GM13976 (cell line): ENCODE results near the gene MLF1.

ENCODE experiments used
- DNase-seq: peaks from one replicate; pipeline ENCODE4 v3.0.0; 2012; ENCODE audit warnings: low spot score
- in situ Hi-C: fragments of 300-500 bp; cut with MboI; formaldehyde crosslinking; loops from one replicate; pipeline ENCODE4 v1.12.0; 2022; ENCODE audit warnings: low sequenced_read_pairs, mixed read lengths, inconsistent platforms; ENCODE audit not compliant: unreplicated experiment
- TF ChIP-seq, protein P1 (sequence below): IDR thresholded peaks from 2 replicates; pipeline ENCODE4 v1.5.1; 2012; ENCODE audit warnings: borderline replicate concordance, mild to moderate bottlenecking; ENCODE audit not compliant: insufficient read depth; ENCODE audit errors: extremely low read depth, missing control alignments, control extremely low read depth

MLF1 gene

DNA sequence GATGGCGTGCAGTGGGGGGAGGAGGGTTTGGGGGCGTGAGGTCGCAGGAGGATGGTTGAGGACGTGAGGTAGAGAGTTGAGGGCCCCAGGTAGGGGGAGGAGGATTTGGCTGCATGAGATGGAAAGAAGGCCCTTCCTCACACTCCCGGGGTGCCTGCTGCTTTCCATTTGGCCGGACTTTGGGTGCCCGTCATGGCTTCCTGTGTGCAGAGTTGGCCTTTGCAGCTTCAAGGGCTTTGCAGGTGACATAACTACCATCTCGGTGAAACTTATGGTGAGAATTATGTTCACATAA is 1.7 kb downstream of the MLF1 start:
- no peak for DNase-seq

DNA sequence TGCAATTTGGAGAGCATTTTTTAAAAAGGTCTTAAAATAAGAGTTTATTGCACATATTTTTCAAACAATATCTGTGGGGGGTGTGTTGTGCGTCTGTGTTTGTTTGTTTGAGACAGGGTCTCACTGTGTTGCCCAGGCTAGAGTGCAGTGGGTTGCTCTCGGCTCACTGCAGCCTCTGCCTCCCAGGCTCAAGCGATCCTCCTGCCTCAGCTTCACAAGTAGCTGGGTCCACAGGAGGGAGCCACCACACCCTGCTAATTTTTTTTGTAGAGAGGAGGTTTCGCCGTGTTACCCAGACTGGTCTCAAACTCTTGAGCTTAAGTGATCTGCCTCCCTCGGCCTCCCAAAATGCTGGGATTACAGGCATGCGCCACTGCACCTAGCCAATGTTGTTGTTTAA is 2.7 kb downstream of the MLF1 start:
- no peak for DNase-seq
- in situ Hi-C loops: no loop called here
- TF ChIP-seq, protein P1, sequence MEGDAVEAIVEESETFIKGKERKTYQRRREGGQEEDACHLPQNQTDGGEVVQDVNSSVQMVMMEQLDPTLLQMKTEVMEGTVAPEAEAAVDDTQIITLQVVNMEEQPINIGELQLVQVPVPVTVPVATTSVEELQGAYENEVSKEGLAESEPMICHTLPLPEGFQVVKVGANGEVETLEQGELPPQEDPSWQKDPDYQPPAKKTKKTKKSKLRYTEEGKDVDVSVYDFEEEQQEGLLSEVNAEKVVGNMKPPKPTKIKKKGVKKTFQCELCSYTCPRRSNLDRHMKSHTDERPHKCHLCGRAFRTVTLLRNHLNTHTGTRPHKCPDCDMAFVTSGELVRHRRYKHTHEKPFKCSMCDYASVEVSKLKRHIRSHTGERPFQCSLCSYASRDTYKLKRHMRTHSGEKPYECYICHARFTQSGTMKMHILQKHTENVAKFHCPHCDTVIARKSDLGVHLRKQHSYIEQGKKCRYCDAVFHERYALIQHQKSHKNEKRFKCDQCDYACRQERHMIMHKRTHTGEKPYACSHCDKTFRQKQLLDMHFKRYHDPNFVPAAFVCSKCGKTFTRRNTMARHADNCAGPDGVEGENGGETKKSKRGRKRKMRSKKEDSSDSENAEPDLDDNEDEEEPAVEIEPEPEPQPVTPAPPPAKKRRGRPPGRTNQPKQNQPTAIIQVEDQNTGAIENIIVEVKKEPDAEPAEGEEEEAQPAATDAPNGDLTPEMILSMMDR: no peak

More for the DNA sequence above, 1.7 kb downstream of the MLF1 start:
- in situ Hi-C loops: no loop called here
- TF ChIP-seq, protein P1: no peak

DNA sequence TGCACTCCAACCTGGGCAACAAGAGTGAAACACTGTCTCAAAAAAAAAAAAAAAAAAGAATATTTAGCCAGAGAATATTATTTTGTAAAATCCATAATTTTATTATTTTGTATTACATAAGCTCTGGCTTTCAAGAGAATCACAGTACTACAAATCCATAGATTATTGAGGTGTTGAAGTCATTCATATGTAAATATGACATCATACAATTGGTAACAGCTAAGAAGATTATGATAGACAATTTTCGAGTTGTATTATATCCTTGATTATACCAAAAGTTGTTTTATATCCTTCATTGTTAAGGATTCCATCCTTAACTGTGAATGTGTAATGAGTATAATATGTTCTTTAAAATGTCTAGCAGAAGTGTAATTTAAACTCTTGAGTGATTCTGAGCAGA is 3.7 kb downstream of the MLF1 start:
- in situ Hi-C loops: no loop called here
- TF ChIP-seq, protein P1: no peak
- DNase-seq: no peak

DNA sequence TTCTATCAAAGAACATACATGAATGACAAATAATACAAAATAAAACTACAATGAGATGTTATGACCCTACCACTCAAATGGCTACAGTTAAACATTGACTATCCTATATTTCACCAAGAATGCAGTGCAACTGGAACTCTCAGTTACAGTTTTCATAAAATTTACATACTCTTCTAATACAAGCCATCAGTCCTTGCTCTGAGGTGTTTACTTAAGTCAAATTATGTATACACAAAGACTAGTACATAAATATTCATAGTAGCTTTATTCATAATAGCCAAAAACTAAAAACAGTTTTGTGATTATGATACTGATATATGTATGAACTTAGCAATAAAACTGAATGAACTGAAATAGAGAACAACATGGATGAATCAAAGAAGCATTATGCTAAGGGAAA is 19.2 kb downstream of the MLF1 start:
- in situ Hi-C loops: no loop called here
- TF ChIP-seq, protein P1: no peak
- no peak for DNase-seq

DNA sequence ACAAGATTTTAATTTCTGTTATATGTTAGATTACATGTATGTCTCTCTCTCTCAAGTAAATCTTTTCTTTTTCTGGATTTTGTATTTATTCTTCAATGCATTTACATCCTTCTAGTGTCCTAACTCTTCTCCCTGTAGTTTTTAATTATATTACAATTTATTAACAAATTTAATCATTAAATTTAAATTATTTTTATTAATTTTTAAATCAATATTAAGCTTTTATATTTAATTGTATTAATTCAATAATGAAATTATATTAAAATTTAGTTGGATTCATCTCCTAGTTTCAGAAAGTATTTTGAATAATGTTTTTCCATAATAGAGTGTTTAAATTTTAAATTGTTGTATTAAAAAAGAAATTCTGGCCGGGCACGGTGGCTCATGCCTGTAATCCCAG is 29.8 kb downstream of the MLF1 start:
- in situ Hi-C loops: no loop called here
- DNase-seq: no peak
- TF ChIP-seq, protein P1: no peak

DNA sequence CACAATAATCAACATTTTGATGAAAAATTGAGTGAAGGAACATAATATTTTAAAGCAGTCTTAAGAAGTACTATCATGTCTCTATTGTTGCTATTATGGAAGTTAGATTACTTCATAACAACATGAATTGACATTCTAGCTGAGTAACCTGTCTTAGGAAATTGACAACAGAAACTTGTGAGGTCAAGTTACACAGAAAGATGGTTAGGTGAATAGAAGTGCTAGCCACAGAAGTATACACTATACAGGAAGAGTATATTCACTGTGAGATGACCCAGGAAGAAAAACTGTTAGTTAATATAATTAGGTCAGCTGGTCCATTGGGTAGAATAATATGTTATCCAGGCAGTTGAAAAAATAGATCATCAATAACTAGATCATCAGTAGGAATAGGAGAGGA is 31.2 kb downstream of the MLF1 start:
- in situ Hi-C loops: no loop called here
- DNase-seq: no peak
- TF ChIP-seq, protein P1: no peak

DNA sequence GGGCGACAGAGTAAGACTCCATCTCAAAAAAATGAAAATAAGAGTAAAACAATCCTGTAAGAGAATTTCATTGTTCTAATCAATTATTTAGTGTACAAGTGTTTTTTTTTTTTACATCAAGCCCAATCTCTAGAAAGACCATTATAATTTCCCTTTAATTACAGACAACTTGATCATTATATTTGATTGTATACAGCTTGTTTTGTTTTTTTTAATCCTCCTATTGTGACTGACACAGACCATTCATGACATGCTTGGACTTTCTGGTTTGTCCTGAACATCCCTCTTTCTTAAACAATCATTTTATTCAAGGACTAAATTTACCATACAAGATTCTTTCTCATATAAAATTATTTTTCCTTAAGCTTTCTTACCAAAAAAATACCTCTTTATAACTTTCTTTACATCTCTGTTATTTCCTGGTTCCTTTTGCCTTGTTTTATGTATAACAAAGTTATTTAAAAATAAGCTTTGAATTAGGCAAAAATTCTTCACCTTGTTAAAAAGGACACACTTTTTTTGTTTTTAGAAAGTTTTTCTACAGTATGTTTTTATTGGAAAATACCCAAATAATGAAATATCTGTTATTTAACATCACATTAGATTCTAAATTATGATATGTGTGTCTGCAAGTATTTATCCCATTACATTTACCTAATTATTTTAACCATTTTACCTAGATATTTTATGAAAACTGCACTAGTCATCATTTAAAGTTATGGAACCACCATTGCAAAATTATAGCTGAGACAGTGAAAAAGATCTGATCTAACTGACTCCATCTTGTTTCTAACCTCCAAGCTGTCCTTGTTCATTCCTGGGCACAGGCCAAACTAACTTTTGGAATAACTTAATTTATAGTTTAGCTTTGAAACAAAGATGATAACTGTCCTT is 47.2 kb downstream of the MLF1 start:
- TF ChIP-seq, protein P1: no peak
- in situ Hi-C loops: no loop called here
- DNase-seq: no peak
